ENCODE results near the gene SUFU.

GRCh38 chr10:102643336-102644065 is 139.7 kb downstream of the SUFU start:
- TF ChIP-seq CTCF (IDR thresholded peaks at IDR 0.05) (no peak), POLR2A (IDR thresholded peaks at IDR 0.05) (peak; percentile 20 to 74)
